HG03378 (cell line): ENCODE data around the gene OVOL3.

Experiments
- ATAC-seq: cut with Tn5 transposase; IDR thresholded peaks from one replicate; pipeline ENCODE4 v1.9.1; 2021; ENCODE audit warnings: mild to moderate bottlenecking, moderate library complexity; ENCODE audit not compliant: unreplicated experiment

The OVOL3 gene

GRCh38 chr19:36160821-36161596 lies 50.1 kb downstream of the OVOL3 start:
- ATAC-seq = no peak
